Mesendoderm (in vitro differentiated cells): ENCODE data around the gene GMEB2.

Source experiments
- DNase-seq: peaks from one replicate; pipeline ENCODE4 v3.0.0; 2013
- H2AK5ac ChIP-seq: 2 replicates; pipeline ENCODE4 v1.6.1; 2013; ENCODE audit warnings: low read length, inconsistent platforms
- H2BK120ac ChIP-seq: 2 replicates; pipeline ENCODE4 v1.6.1; 2013; ENCODE audit warnings: low read depth, mild to moderate bottlenecking, low read length, moderate library complexity, mixed read lengths
- H2BK15ac ChIP-seq: replicated peaks from 2 replicates; pipeline ENCODE4 v1.6.1; 2013; ENCODE audit warnings: low read depth, mild to moderate bottlenecking, moderate library complexity
- H2BK5ac ChIP-seq: 2 replicates; pipeline ENCODE4 v1.6.1; 2013; ENCODE audit warnings: low read length, inconsistent platforms
- H3K18ac ChIP-seq: 2 replicates; pipeline ENCODE4 v1.6.1; 2013; ENCODE audit warnings: mild to moderate bottlenecking, low read length, mixed read lengths
- H3K23ac ChIP-seq: one replicate; pipeline ENCODE4 v1.6.1; 2013; ENCODE audit warnings: low read length
- H3K27ac ChIP-seq: 2 replicates; pipeline ENCODE4 v1.5.1; 2013; ENCODE audit warnings: low read depth, mild to moderate bottlenecking, inconsistent platforms, low read length, moderate library complexity
- H3K27me3 ChIP-seq: 2 replicates; pipeline ENCODE4 v1.6.1; 2013; ENCODE audit warnings: low read length, control low read depth, mild to moderate bottlenecking, inconsistent platforms; ENCODE audit not compliant: insufficient read depth, poor library complexity
- H3K36me3 ChIP-seq: 2 replicates; pipeline ENCODE4 v1.6.1; 2013; ENCODE audit warnings: low read length, inconsistent platforms; ENCODE audit not compliant: control insufficient read depth, insufficient read depth
- H3K4ac ChIP-seq: one replicate; pipeline ENCODE4 v1.6.1; 2013; ENCODE audit warnings: low read depth, mild to moderate bottlenecking, low read length, moderate library complexity
- H3K4me1 ChIP-seq: 2 replicates; pipeline ENCODE4 v1.6.1; 2013; ENCODE audit warnings: low read depth, low read length, inconsistent platforms; ENCODE audit not compliant: control insufficient read depth
- H3K4me2 ChIP-seq: 2 replicates; pipeline ENCODE4 v1.6.1; 2013; ENCODE audit warnings: low read length
- H3K4me3 ChIP-seq: 2 replicates; pipeline ENCODE4 v1.5.1; 2013; ENCODE audit warnings: mild to moderate bottlenecking, low read length
- H3K56ac ChIP-seq: one replicate; pipeline ENCODE4 v1.6.1; 2013; ENCODE audit warnings: low read length
- H3K79me1 ChIP-seq: 2 replicates; pipeline ENCODE4 v1.6.1; 2013; ENCODE audit warnings: low read length, inconsistent platforms
- H3K79me2 ChIP-seq: 2 replicates; pipeline ENCODE4 v1.6.1; 2013; ENCODE audit warnings: mild to moderate bottlenecking, low read length; ENCODE audit not compliant: control insufficient read depth, insufficient read depth
- H3K9ac ChIP-seq: 2 replicates; pipeline ENCODE4 v1.6.1; 2013; ENCODE audit warnings: low read length, inconsistent platforms
- H4K5ac ChIP-seq: one replicate; pipeline ENCODE4 v1.6.1; 2013; ENCODE audit warnings: low read length
- H4K8ac ChIP-seq: one replicate; pipeline ENCODE4 v1.6.1; 2013; ENCODE audit warnings: low read depth, mild to moderate bottlenecking, control low read depth, low read length, moderate library complexity
- WGBS: extraction: QIAGEN DNeasy Blood & Tissue Kit; methylation state at CpG from one replicate; pipeline ENCODE4 v1.1.7; 2013; ENCODE audit warnings: low lambda C conversion rate, missing lambda C conversion rate; ENCODE audit not compliant: insufficient coverage; ENCODE audit errors: extremely low coverage; 5-methylcytosine and 5-hydroxymethylcytosine counted together

Gene GMEB2

GRCh38 chr20:63538204-63539091 is 88.5 kb downstream of the GMEB2 start:
- no peak overlapping the region for H3K4me2 ChIP-seq
- H4K8ac ChIP-seq = no peak overlapping the region
- no peak overlapping the region for H3K23ac ChIP-seq
- H3K18ac ChIP-seq = no peak overlapping the region
- no peak for DNase-seq
- H3K4ac ChIP-seq = no peak overlapping the region
- whole genome bisulfite sequencing = no CpG with 5 or more reads among the region's 27 CpGs
- H3K27ac ChIP-seq = no peak overlapping the region
- H3K4me3 ChIP-seq = no peak overlapping the region
- H3K27me3 ChIP-seq = no peaks in the 10 kb centered on the region
- H4K5ac ChIP-seq = no peak overlapping the region
- no peaks in the 10 kb centered on the region for H3K79me2 ChIP-seq
- no peak overlapping the region for H2AK5ac ChIP-seq
- H2BK5ac ChIP-seq = no peak overlapping the region
- H2BK15ac ChIP-seq = no peak overlapping the region
- H3K9ac ChIP-seq = no peak overlapping the region
- H3K79me1 ChIP-seq = no peaks in the 10 kb centered on the region
- H2BK120ac ChIP-seq = no peak overlapping the region
- no peaks in the 10 kb centered on the region for H3K36me3 ChIP-seq
- no peaks in the 10 kb centered on the region for H3K4me1 ChIP-seq
- H3K56ac ChIP-seq = peak overlapping the region; percentile 83
